CD4-positive, CD25-positive, alpha-beta regulatory T cell (primary cell): ENCODE measurements around the gene TBX4. TPM values are rescaled to one million over a fixed set of nuclear protein-coding genes. Genes with fewer than 3 reads are reported as not detected.
A peak's percentile ranks its signal among the peaks of the same experiment; 100 is the strongest.

Source experiments
- ATAC-seq, 2 donors: fragments of 150-1000 bp; cut with Tn5 transposase; one replicate each; pipeline ENCODE4 v1.10.0; 2021; ENCODE audit warnings: low read depth in 2 of 2, moderate number of reproducible peaks in 2 of 2, moderate library complexity in 1 of 2
- DNase-seq, 3 donors: peaks; one replicate each; pipeline versions ENCODE4 v3.0.0 to v3.0.0-alpha.2; 2012 to 2022; ENCODE audit warnings: mixed read lengths in 1 of 3
- H3K27ac ChIP-seq: one replicate; pipeline ENCODE4 v1.7.0; 2013; ENCODE audit warnings: mild to moderate bottlenecking, low read length; ENCODE audit not compliant: insufficient read depth, poor library complexity, severe bottlenecking
- H3K27me3 ChIP-seq: one replicate; pipeline ENCODE4 v1.7.0; 2013; ENCODE audit warnings: low read length; ENCODE audit not compliant: control insufficient read depth, insufficient read depth
- H3K36me3 ChIP-seq: one replicate; pipeline ENCODE4 v1.7.0; 2013; ENCODE audit warnings: mild to moderate bottlenecking, low read length, moderate library complexity; ENCODE audit not compliant: control insufficient read depth, insufficient read depth
- H3K4me1 ChIP-seq: 2 replicates; pipeline ENCODE4 v1.7.0; 2013; ENCODE audit warnings: mild to moderate bottlenecking, low read length; ENCODE audit not compliant: insufficient read depth, control insufficient read depth, poor library complexity, severe bottlenecking
- H3K4me3 ChIP-seq: one replicate; pipeline ENCODE4 v1.7.0; 2013; ENCODE audit warnings: low read depth, mild to moderate bottlenecking, low read length, moderate library complexity
- H3K9me3 ChIP-seq, 2 experiments: 1 replicate in 1 of 2; 2 replicates in 1 of 2; pipeline ENCODE4 v1.7.0; 2013; ENCODE audit warnings: low read length in 2 of 2, mild to moderate bottlenecking in 1 of 2, moderate library complexity in 1 of 2; ENCODE audit not compliant: control insufficient read depth in 2 of 2
- H3K27ac Mint-ChIP-seq, 3 donors: one replicate each; pipeline ENCODE4 v1.8.0; 2020 to 2022; ENCODE audit warnings: mild to moderate bottlenecking in 3 of 3, mixed read lengths in 3 of 3, moderate library complexity in 2 of 3
- H3K27me3 Mint-ChIP-seq: one replicate; pipeline ENCODE4 v1.8.0; 2022; ENCODE audit warnings: mild to moderate bottlenecking, mixed read lengths
- H3K36me3 Mint-ChIP-seq: one replicate; pipeline ENCODE4 v1.8.0; 2020; ENCODE audit warnings: mixed read lengths
- H3K4me1 Mint-ChIP-seq, 4 donors: one replicate each; pipeline ENCODE4 v1.8.0; 2020 to 2022; ENCODE audit warnings: mixed read lengths in 4 of 4, mild to moderate bottlenecking in 1 of 4
- H3K4me3 Mint-ChIP-seq, 4 donors: one replicate each; pipeline ENCODE4 v1.8.0; 2020 to 2022; ENCODE audit warnings: mild to moderate bottlenecking in 4 of 4, mixed read lengths in 4 of 4, moderate library complexity in 3 of 4
- H3K9me3 Mint-ChIP-seq, 7 donors: one replicate each; pipeline ENCODE4 v1.8.0; 2020 to 2022; ENCODE audit warnings: mixed read lengths in 7 of 7, mild to moderate bottlenecking in 3 of 7, moderate library complexity in 2 of 7
- polyA plus RNA-seq, 4 donors: library from polyadenylated mRNA; unstranded; fragments of 300-500 nt; fragmentation: Illumina TruSeq; gene quantifications; one replicate each; pipeline ENCODE4 v1.2.3, GENCODE V29; 2021
- total RNA-seq: library from RNA; stranded (reverse); gene quantifications from one replicate; pipeline ENCODE4 v1.2.3, GENCODE V29; 2022

The TBX4 gene
- total and polyA plus RNA-seq, 5 donors from 2014 or later, result not detected

DNA sequence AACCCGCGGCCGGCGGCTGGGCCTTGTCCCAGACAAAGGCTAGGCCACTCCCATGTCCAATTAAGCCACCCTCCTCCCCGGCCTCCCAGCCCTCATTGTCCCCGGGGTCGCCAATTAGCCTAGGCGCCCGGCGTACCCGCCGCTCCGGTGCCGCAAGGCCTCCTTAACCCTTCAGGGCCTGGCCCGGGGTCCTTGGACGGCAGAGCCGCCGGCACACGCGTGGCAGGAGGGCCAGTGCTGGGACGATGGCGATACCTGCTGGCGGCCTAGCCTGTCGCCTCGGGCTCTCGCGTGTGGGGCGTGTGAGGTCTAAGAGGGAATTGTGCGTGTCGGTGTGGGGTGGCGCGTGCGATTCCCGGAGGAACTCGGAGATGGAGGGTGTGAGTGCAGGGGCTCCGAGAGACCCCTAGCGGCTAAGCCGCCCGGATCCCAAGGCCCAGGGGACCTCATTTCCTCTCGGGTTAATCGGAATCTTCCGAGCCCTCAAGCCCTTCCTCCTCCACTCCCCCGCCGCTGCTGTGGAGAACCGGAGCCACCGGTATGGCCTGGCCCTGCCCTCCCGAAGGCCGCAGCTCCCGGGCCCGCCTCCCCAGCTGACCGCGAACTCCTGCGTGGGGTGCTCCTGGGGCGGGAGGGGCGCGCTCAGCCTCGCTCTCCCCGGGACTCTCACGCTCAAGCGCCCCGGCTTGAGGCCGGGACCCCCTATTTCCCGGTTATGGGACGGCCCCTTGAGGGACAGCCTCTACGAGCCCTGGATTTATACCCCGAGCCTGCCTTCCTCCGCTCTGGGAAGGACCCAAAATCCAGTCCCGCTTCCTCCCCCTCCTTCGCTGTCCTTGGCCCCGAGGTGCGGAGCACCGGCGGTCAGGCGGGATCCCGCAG lies 40.7 kb upstream of the TBX4 start:
- Mint-ChIP-seq H3K4me3 (peak overlapping the region; percentile 63 to 84 (median 70)), H3K27me3 (peaks cover 65% of the 10 kb centered on the region), H3K36me3 (no peaks in the 10 kb centered on the region), H3K4me1 (peaks cover 0 to 30% (median 10%) of the 10 kb centered on the region in 4 donors), H3K27ac (no peak overlapping the region), H3K9me3 (no peaks in the 10 kb centered on the region)
- DNase-seq, result no peak
- Histone ChIP-seq H3K27me3 (peaks cover 15% of the 10 kb centered on the region), H3K36me3 (no peaks in the 10 kb centered on the region), H3K27ac (no peak overlapping the region), H3K9me3 (no peaks in the 10 kb centered on the region), H3K4me1 (peaks cover 47% of the 10 kb centered on the region), H3K4me3 (no peak overlapping the region)
- ATAC-seq, result no peak

DNA sequence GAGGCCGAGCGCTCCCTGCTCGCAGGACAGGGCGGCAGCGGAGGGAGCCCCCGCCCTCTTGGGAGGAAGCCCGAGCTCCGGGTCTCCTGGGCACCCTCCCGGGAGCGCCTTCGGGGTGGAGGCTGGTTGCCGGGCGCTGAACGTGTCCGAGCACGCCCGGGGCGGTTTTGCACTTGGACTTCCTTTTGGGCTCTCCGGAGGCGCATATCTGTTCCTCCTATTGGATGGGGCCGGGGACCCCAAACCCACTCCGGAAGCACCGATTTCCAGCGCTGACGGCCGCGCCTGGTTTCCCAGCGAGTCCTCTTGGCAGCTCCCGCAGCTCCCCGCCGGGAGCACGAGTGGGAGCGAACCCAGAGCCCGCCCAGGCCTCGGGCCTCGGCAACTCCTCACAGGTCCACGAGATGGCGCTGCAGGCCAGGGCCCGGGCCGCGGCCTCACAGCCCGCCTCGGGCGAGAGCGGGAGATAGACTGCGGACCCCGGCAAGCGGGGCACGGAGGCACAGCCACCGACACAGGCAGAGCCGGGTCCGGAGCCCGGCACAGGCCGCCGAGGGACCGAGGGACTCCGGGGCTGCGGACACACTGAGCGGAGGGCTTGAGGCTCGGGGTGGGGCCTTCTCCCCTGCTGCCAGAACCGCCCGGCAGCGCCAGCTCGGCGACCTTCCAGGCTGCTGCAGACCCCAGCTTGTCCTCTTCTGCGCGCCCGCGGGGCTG lies 39.9 kb upstream of the TBX4 start:
- no peaks in the 10 kb centered on the region for H3K36me3 Mint-ChIP-seq
- Histone ChIP-seq H3K36me3 (no peaks in the 10 kb centered on the region), H3K27ac (no peak overlapping the region), H3K4me1 (peaks cover 47% of the 10 kb centered on the region), H3K4me3 (no peak overlapping the region), H3K9me3 (no peaks in the 10 kb centered on the region), H3K27me3 (peaks cover 11% of the 10 kb centered on the region)
- H3K27me3 Mint-ChIP-seq, result peaks cover 57% of the 10 kb centered on the region
- no peaks in the 10 kb centered on the region for H3K9me3 Mint-ChIP-seq
- H3K4me1 Mint-ChIP-seq, result peaks cover 0 to 28% (median 10%) of the 10 kb centered on the region in 4 donors
- H3K4me3 Mint-ChIP-seq, result peak overlapping the region; percentile 63 to 74 (median 68)
- DNase-seq (peak; percentile 64 to 78 (median 66)), ATAC-seq (peak; percentile 78 to 81)
- H3K27ac Mint-ChIP-seq, result no peak overlapping the region

DNA sequence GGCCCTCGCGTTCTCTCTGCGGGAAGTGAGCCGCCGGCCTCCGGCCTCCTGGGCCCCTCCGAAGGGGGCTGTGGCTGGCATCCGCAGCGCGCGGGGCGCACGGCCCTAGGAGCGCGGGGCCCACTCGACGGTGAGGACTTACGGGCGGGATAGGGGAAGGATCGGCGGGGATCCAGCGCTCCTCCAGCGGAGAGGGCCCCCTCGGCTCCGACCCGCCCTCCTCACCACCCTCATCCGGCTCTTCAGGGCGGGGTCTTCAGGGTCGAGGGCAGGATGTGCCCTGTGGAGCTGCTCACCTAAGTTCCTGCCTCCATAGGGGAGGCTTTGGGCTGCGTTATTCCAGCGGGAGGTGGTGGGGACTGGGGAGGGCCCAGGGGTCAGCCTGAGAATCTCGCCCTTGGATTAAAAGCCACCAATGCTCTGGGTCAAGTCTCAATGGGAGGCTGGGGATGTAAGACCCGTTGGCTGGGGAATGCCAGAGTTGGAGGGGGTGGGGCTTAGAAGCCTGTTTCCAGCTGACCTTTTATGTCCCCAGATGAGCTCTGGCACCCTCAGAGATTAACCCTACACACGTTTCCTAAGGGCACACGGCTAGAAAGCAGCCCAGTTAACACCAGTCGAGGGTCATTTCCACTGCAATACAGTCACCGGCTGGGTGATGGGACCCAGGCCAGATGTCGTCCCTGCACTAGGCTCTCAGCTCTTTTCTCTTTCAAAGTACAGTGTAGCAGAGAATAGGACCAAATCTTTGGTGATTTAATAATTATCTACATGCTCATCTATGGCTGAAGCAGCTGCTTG lies 39.2 kb upstream of the TBX4 start:
- Histone ChIP-seq H3K4me1 (peaks cover 47% of the 10 kb centered on the region), H3K27me3 (peaks cover 6% of the 10 kb centered on the region), H3K4me3 (no peak overlapping the region), H3K36me3 (no peaks in the 10 kb centered on the region), H3K27ac (no peak overlapping the region), H3K9me3 (no peaks in the 10 kb centered on the region)
- H3K27ac Mint-ChIP-seq, result no peak overlapping the region
- no peak for ATAC-seq
- H3K9me3 Mint-ChIP-seq, result no peaks in the 10 kb centered on the region
- DNase-seq, result no peak
- H3K36me3 Mint-ChIP-seq, result no peaks in the 10 kb centered on the region
- H3K4me1 Mint-ChIP-seq, result peaks cover 0 to 20% (median 10%) of the 10 kb centered on the region in 4 donors
- H3K27me3 Mint-ChIP-seq, result peaks cover 53% of the 10 kb centered on the region
- peak overlapping the region; percentile 50 to 75 (median 66) for H3K4me3 Mint-ChIP-seq

DNA sequence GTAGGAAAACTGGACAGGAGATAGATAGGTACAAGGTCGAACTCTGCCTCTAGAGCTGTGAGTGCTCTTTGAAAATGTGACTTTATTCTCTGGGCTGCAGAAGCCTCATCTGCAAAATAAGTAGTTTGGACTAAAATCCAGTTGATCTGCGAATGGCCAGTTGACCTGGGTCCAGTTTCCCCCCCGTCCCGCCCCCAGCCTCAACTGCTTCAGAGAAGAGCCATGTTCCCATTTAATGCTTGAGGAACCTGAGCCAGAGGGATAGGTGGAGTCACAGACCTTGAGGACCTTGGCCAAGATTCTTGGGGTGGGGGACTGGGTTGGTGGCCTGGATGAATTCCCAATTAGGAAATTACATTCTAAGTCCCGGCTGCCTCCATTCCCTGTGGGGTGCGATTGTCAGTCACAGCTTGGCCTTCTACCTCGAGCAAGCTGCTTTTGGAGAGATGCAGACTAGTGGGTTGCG lies 38.5 kb upstream of the TBX4 start:
- no peaks in the 10 kb centered on the region for H3K9me3 ChIP-seq
- H3K27me3 ChIP-seq, result peaks cover 3% of the 10 kb centered on the region
- Mint-ChIP-seq H3K4me1 (peaks cover 0 to 16% (median 9%) of the 10 kb centered on the region in 4 donors), H3K27me3 (peaks cover 53% of the 10 kb centered on the region), H3K36me3 (no peaks in the 10 kb centered on the region), H3K4me3 (peak overlapping the region in 2 of 4 donors; percentile 49 to 50), H3K9me3 (no peaks in the 10 kb centered on the region), H3K27ac (no peak overlapping the region)
- peaks cover 42% of the 10 kb centered on the region for H3K4me1 ChIP-seq
- ATAC-seq, result no peak
- H3K36me3 ChIP-seq, result no peaks in the 10 kb centered on the region
- H3K4me3 ChIP-seq, result no peak overlapping the region
- no peak for DNase-seq
- H3K27ac ChIP-seq, result no peak overlapping the region

DNA sequence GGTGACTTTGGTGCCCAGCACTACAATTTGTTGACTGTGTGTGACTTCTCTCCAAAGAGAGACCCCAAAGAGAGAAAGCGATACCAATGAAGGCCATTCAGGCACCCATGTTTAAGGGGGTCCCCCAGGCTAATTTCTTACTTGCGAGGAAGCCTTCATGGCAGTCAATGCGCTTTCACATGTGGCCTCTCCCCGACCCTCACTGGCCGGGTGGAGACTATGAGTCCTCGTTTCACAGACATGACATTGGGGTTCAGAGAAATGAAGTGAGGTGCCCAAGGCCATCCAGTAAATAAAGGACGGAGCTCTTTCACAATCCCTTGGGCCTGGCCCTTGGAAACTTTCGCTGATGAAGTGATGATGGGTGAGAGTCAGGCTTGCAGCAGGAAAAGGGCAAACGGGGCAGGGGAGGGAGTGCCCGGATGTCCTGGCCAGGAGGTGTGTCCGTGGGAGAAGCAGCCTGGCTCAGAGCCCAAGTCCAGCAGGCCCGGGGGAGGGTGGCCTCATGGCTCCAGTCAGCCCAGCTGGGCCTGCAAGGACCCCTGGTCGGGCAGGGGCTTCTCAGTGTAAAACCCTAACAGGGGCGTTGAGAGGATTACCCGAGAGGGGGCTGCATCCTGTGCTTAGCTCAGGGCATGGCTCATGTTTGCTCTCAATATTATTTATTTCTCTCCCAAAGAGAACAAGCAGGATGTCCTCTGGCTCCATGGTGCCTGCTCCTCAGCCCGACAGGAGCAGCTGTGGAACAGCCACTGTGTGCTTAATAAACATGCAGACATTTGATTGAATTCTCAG lies 37.9 kb upstream of the TBX4 start:
- Mint-ChIP-seq H3K4me1 (peaks cover 0 to 14% (median 6%) of the 10 kb centered on the region in 4 donors), H3K27me3 (peaks cover 55% of the 10 kb centered on the region), H3K4me3 (no peak overlapping the region), H3K27ac (no peak overlapping the region), H3K36me3 (no peaks in the 10 kb centered on the region), H3K9me3 (peaks cover 0 to under 1% (median 0%) of the 10 kb centered on the region in 7 donors)
- Histone ChIP-seq H3K4me3 (no peak overlapping the region), H3K36me3 (no peaks in the 10 kb centered on the region), H3K4me1 (peaks cover 36% of the 10 kb centered on the region), H3K9me3 (no peaks in the 10 kb centered on the region), H3K27me3 (peaks cover 1% of the 10 kb centered on the region), H3K27ac (no peak overlapping the region)
- ATAC-seq (no peak), DNase-seq (no peak)

DNA sequence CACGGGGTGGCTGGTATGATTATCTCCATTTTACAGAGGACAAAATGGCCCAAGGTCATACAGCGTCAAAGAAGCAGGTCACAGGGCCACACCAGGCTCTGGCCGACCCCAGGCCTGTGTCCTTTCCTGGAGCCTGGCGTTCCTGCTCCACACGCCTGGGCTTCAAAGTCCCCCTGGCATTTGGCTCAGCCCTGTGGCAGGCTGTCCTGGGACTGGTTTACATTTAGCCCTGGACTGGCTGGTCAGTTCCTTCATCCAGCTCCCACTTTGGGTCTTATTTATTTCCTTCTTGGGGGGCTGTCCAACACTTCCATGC lies 37.3 kb upstream of the TBX4 start:
- Histone ChIP-seq H3K27ac (no peak overlapping the region), H3K36me3 (no peaks in the 10 kb centered on the region), H3K4me1 (peaks cover 34% of the 10 kb centered on the region), H3K4me3 (no peak overlapping the region), H3K9me3 (no peaks in the 10 kb centered on the region), H3K27me3 (peaks cover 6% of the 10 kb centered on the region)
- H3K27me3 Mint-ChIP-seq, result peaks cover 54% of the 10 kb centered on the region
- H3K9me3 Mint-ChIP-seq, result peaks cover 0 to 1% (median 0%) of the 10 kb centered on the region in 7 donors
- H3K36me3 Mint-ChIP-seq, result no peaks in the 10 kb centered on the region
- ATAC-seq (no peak), DNase-seq (no peak)
- no peak overlapping the region for H3K27ac Mint-ChIP-seq
- peaks cover 0 to 11% (median 5%) of the 10 kb centered on the region in 4 donors for H3K4me1 Mint-ChIP-seq
- H3K4me3 Mint-ChIP-seq, result no peak overlapping the region
